GM19099 (cell line): ENCODE measurements around the gene PIK3CD.
A peak's percentile ranks its signal among the peaks of the same experiment; 100 is the strongest.

Experiments
- POLR2A ChIP-seq: IDR thresholded peaks from 3 replicates; pipeline ENCODE4 v1.6.1; 2011; ENCODE audit warnings: low read depth; ENCODE audit not compliant: insufficient read length; ENCODE audit errors: extremely low read depth

Gene PIK3CD

GRCh38 chr1:9651565-9652378 lies at the start of gene PIK3CD:
Gene PIK3CD, plus strand, starts transcription at chr1:9651731. Its CDS starts 58,725 bp downstream, at chr1:9710456.
- peak; percentile 78 for TF ChIP-seq POLR2A

GRCh38 chr1:9601942-9602793 lies 49.4 kb upstream of the PIK3CD start:
- no peak for TF ChIP-seq POLR2A

DNA sequence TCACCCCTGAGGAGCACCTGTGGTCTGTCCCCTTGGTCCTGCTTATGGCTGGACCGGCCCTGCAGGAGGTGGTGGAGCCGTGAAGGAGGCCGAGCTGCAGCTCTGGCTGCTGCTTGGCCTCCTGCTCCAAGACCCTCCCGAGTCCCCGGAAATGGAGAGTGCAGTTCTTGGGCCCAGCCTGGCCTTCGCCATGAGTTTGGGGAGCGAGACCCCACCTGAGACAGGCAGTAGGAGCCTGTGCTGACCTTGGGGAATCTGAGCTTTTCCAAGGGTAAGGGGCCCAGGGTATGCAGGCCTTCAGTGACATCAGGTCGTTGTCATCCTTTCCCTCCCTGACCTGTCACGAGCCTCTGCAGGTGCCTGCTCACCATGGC lies 48.8 kb upstream of the PIK3CD start:
- TF ChIP-seq POLR2A = no peak

DNA sequence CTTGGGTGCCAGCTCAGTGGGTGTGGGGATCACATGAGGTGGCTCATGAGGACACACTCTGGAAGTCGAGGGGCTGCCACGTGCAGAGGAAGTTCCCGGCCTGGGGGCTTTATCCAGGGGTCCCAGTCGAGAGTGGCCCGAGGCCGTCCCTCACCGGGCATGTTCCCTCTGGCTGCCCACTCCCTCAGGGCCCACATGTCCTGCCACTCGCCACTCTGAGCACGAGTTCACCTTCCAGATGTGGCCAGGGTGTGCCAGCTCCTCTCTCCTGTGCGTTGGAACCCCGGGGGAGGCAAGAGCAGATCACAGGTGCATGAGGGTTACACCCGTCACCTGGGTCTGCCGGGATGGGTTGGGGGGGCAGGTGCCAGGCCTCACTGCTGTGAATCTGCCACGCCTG lies 48.2 kb upstream of the PIK3CD start:
- no peak for TF ChIP-seq POLR2A

DNA sequence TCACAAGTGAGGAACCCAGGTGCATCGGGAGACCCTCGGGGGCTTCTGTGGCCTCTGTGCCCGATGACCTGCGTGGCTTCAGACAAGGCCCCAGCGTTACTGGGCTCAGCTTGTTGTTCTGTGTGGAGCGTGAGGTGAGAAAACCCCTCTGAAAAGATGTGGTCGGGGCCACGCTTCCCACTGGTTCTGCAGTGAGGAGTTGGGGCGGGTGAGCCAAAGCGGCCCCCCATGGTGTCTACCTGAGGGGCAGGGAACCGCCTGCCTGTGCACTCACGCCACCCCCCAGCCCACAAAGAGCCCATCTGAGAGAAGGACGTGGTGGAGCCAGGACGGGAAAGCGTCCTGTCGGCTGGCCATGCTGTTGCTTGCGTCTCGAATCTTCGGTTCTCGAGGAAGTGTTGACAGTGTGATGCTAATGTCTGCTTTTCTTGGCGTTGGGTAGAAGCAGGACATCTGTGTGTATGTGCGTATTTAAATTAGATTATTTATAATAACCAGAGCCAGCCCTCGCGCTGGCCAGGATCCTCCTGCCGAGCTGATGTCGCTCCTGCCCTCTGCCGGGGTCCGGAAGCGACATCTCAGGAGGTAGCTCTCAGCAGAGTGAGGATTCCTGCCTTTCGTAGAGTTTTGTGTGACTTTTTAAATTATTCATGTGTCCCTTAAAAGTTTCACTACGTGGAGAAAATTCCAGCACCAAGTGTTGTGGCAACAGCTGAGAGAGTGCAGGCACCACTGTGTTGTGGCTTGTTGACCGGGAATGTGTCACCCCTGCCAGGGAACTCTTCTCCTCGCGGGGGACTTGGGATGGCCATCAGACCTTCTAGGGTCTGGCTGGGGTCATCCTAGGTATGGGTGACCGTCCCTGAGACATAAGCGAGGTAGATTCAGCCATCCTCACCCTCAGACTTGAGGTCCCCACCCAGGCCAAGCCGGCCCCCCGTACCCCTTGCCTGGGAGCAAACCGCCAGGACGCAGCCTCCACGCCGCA lies 47.5 kb upstream of the PIK3CD start:
- no peak for TF ChIP-seq POLR2A

GRCh38 chr1:9604836-9605235 lies 46.7 kb upstream of the PIK3CD start:
- no peak for TF ChIP-seq POLR2A

DNA sequence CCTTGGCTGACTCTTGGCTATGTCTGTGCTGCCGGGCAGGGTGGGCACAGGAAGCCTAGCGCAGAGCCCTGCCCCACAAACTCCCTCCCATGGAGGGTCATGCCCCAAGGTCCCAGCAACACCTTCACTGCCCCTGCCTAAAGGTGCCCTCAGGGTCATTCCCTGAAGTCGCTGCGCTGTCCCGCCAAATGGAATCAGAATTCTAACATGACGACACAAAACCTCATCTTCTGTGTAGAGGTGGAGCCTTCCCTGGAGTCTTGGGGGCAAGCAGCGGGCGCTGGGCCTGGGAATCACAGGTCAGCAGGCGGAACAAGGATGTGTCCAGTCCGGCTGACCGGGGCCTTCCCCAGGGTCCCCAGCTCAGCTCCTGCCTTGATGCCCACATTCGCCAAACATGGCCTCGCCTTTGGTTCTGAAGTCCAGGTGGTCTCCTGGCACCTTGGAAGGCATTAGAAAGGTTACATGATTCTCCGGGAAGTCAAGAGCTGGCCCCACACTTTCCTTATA lies 45.5 kb upstream of the PIK3CD start:
- no peak for TF ChIP-seq POLR2A

DNA sequence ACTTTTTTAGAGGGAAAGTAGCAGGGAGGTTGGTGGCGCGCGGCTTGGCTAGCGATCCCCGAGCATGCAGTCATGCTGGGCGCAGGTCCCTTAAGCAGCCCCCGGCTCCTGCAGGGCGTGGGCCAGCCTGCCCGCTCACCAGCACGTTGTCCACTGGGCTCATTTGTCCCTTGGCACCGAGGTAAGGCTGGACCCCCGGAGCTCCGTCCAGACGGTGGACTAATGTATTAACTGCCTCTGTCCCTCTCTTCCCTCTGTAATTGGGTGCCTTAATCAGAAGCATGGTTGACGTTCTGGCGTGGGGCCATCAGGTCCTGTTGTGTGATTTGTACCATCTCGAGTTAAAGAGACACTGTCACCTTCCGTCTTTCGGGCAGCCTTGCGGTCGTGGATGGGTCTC lies 45.1 kb upstream of the PIK3CD start:
- TF ChIP-seq POLR2A = no peak

DNA sequence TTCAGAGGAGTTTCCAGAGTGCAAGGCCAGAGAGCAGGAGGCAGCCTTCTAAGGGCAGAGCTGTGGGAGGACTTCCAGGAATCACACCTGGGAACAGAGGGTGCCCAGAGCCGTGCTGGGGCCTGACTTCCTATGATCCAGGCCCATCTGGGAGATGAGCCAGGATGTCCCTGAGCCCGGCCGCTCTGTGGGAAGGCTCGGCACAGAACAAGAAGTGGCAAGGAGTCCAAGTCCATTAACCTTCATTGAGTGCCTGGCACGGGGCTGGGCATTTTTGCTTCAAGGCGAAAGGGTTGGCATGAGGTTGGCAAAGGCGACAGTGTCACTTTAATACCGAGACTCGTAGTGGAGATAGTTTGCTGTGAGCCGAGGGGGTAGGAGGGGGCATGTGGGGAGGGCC lies 44.6 kb upstream of the PIK3CD start:
- no peak for TF ChIP-seq POLR2A

DNA sequence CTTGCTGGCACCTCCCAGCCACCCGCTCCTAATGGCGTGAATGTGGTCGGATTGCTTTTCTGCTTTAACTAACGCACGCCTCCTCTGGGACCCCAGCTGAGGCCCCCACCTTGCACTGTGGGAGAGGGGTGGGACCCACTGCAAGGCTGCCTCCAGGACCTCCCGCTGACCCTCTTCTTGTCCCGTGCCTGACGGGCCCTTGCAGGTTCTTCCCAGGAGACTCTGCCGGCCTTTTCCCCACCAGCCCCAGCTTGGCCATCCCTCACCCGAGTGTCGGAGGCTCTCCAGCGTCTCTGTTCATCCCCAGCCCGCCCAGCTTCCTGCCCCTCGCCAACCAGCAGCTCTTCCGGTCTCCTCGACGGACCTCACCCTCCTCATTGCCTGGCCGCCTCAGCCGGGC lies 44.2 kb upstream of the PIK3CD start:
- TF ChIP-seq POLR2A = no peak

DNA sequence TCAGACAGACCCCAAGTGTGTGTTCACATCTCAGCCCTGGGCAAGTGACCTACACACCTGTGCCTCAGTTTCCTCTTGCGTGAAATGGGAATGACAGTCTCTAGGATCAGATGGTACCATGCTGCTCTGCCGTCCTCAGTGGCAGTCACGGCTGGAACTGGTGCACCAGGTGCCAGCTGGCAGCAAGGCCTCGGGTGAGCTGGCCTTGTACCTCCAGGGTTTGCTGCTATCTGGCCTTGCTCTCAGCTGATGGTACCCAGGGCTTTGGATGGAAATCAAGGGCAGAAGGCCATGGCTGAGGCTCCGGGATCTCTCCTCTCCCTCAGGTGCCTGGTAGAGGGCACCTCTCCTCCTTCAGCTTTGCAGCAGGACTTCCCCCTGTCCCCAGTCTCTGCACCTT lies 41.5 kb upstream of the PIK3CD start:
- TF ChIP-seq POLR2A = no peak

- no peak for TF ChIP-seq POLR2A
These were observed 41.0 kb upstream of the PIK3CD start for GRCh38 chr1:9610548-9610947.

DNA sequence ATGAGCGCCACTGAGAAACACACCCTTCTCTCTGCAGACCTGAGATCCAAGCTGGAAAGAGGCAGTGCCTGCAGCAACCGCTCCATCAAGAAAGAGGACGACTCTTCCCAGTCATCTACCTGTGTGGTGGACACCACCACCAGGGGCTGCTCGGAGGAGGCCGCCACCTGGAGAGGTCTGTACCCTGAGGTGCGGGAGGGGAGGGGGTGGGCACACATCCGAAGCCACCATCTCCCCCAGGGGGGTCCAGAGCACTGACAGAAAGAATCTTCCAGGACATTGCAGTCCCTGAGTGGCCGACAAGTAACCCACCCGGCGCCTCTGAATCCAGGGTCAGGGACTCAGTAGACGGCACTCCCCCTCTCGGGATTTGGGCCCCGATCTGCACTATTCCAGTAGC lies 39.8 kb upstream of the PIK3CD start:
- TF ChIP-seq POLR2A = no peak

DNA sequence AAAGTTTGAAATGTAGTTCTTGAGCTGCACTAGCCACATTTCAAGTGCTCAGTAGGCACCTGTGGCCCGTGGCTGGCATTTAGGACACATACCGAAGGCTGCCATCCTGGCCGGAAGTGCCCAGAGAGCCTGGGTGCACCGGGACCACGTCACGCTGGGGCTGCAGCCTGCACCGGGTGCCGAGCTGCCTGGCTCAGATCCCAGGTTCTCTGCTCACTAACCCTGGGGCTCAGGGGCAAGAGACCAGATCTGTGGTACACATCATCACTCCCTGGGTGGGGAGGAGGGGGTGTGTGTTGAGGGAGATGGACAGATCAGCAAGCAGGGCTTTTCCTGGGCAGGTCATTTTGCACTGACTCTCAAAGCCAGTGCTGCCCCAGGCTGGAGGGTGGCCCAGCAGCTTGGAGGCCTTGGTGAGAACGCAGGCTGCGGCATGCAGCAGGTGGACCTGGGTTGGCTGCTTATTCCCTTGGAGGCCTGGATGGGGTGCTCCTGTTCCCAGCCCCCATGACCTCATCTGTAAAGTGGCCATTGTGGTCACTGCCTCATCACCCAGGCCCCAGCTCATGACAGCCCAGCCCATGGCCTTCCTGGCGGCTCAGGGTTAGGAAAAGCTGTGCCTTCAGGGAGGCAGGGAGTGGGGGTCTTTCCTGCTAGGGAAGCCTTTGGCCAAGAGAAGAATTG lies 39.2 kb upstream of the PIK3CD start:
- no peak for TF ChIP-seq POLR2A

- TF ChIP-seq POLR2A = no peak
These were observed 38.5 kb upstream of the PIK3CD start for GRCh38 chr1:9612871-9613624.
